K562 (cell line): ENCODE results near the gene RNF112. TPM values are rescaled to one million over a fixed set of nuclear protein-coding genes. Genes with fewer than 3 reads are reported as not detected.

Source experiments
- BHLHE40 ChIP-seq: IDR thresholded peaks from 2 replicates; pipeline ENCODE4 v1.6.1; 2011; ENCODE audit warnings: low read length, improper control_type of control experiment
- C11orf30 ChIP-seq: fragments of 450-650 bp; IDR thresholded peaks from 2 replicates; pipeline ENCODE4 v1.6.1; 2016; ENCODE audit warnings: low read depth, mild to moderate bottlenecking
- EHMT2 ChIP-seq: fragments of 450-650 bp; IDR thresholded peaks from 2 replicates; pipeline ENCODE4 v1.6.1; 2018; ENCODE audit warnings: antibody characterized with exemption
- FIP1L1 ChIP-seq: fragments of 200-400 bp; formaldehyde crosslinking; IDR thresholded peaks from 2 replicates; pipeline ENCODE4 v1.6.1; 2018; ENCODE audit warnings: mild to moderate bottlenecking, low read depth, low read length; ENCODE audit not compliant: poor library complexity, severe bottlenecking
- KDM1A ChIP-seq, 2 experiments: fragments of 450-650 bp; IDR thresholded peaks; 2 replicates each; pipeline ENCODE4 v1.6.1; 2016; ENCODE audit warnings: mild to moderate bottlenecking in 2 of 2
- NFE2 ChIP-seq: IDR thresholded peaks from 2 replicates; pipeline ENCODE4 v1.6.1; 2014; ENCODE audit warnings: antibody characterized with exemption, low read depth
- POLR2B ChIP-seq: fragments of 450-650 bp; IDR thresholded peaks from 2 replicates; pipeline ENCODE4 v1.6.1; 2018; ENCODE audit warnings: low read depth; ENCODE audit not compliant: partially characterized antibody
- PREB ChIP-seq: sonication (generic); formaldehyde crosslinking; IDR thresholded peaks from 2 replicates; pipeline ENCODE4 v1.8.1; 2023; ENCODE audit warnings: mild to moderate bottlenecking, missing genetic modification reagents
- RCOR1 ChIP-seq, 2 experiments: IDR thresholded peaks; 2 replicates each; pipeline ENCODE4 v1.6.1; 2012; ENCODE audit warnings: low read depth in 2 of 2, low read length in 2 of 2, borderline replicate concordance in 1 of 2, improper control_type of control experiment in 1 of 2
- SIX5 ChIP-seq, 2 experiments: IDR thresholded peaks; 2 replicates each; pipeline ENCODE4 v1.6.1; 2011; ENCODE audit warnings: low read length in 2 of 2, borderline replicate concordance in 1 of 2, low read depth in 1 of 2, mild to moderate bottlenecking in 1 of 2, moderate library complexity in 1 of 2; ENCODE audit not compliant: insufficient read depth in 1 of 2
- TCF3 ChIP-seq: sonication (generic); formaldehyde crosslinking; IDR thresholded peaks from 2 replicates; pipeline ENCODE4 v1.4.0; 2020; ENCODE audit warnings: mild to moderate bottlenecking, missing genetic modification reagents
- TSC22D4 ChIP-seq: fragments of 450-650 bp; IDR thresholded peaks from 2 replicates; pipeline ENCODE4 v1.6.1; 2016; ENCODE audit warnings: missing genetic modification characterization, missing biosample characterization, control low read depth
- ZNF609 ChIP-seq: sonication (generic); formaldehyde crosslinking; IDR thresholded peaks from 2 replicates; pipeline ENCODE4 v1.8.1; 2023; ENCODE audit warnings: missing genetic modification reagents, mild to moderate bottlenecking, borderline replicate concordance
- polyA plus RNA-seq, 8 experiments: library from polyadenylated mRNA; depleted of rRNA in 4 of 8; stranded (reverse) in 5 of 8; unstranded in 3 of 8; fragments of >200 nt; fragmentation: Nextera tagmentation in 2 of 8; fragmentation: Illumina TruSeq in 1 of 8; extraction: Ambion mirVana in 2 of 8; extraction: Trizol in 1 of 8; gene quantifications; 2 replicates each; pipeline versions ENCODE4 v1.2.1 to v1.2.3, GENCODE V29; 2011 to 2014; ENCODE audit warnings: inconsistent platforms in 1 of 8, missing spikeins in 1 of 8
- total RNA-seq, 7 experiments: library from RNA; depleted of rRNA in 6 of 7; stranded (reverse); fragments of >200 nt in 6 of 7; fragmentation: Illumina TruSeq in 2 of 7; extraction: Trizol in 2 of 7; gene quantifications; 2 replicates each; pipeline versions ENCODE4 v1.2.1 to v1.2.3, GENCODE V29; 2011 to 2021; ENCODE audit warnings: low replicate concordance in 1 of 7

Gene RNF112
- total and polyA plus RNA-seq, 9 of the 15 experiments (the other 6 are each of a cell fraction or from before 2014, with no cell fraction given), result 0.05 TPM; not detected in 8

- TF ChIP-seq ZNF609 (no peak), RCOR1 (IDR thresholded peaks at IDR 0.05; ENCODE audit: borderline replicate concordance in 1 of 2, low read depth in 2 of 2, low read length in 2 of 2) (no peak), C11orf30 (peak; percentile 41), TCF3 (CRISPR knock-in tag) (no peak), PREB (CRISPR knock-in tag) (no peak), POLR2B (no peak), KDM1A (IDR thresholded peaks at IDR 0.05) (no peak), BHLHE40 (peak; percentile 72), EHMT2 (no peak), FIP1L1 (no peak), SIX5 (IDR thresholded peaks at IDR 0.05; ENCODE audit: borderline replicate concordance in 1 of 2, insufficient read depth in 1 of 2, low read depth in 1 of 2, low read length in 2 of 2) (no peak), TSC22D4 (tag) (no peak), NFE2 (no peak)
Measured at GRCh38 chr17:19362277-19363113, 48.5 kb upstream of the RNF112 start, which contains the start of gene B9D1 (continued).
